Stimulated activated CD4-positive, alpha-beta T cell treated with anti-CD3 and anti-CD28 coated beads, Interleukin-2, amount 100 ng/mL, for 48 hours (primary cell): ENCODE data around the gene SUMO2.
A peak's percentile ranks its signal among the peaks of the same experiment; 100 is the strongest.
"Not testable (repeated sequence)": the region's sequence is repeated elsewhere in the genome, so short reads cannot be mapped to it uniquely, and the experiment has no call there.

Experiments used
- DNase-seq, 2 donors: peaks; one replicate each; pipeline ENCODE4 v3.0.0-alpha.2; 2020

SUMO2 gene

DNA sequence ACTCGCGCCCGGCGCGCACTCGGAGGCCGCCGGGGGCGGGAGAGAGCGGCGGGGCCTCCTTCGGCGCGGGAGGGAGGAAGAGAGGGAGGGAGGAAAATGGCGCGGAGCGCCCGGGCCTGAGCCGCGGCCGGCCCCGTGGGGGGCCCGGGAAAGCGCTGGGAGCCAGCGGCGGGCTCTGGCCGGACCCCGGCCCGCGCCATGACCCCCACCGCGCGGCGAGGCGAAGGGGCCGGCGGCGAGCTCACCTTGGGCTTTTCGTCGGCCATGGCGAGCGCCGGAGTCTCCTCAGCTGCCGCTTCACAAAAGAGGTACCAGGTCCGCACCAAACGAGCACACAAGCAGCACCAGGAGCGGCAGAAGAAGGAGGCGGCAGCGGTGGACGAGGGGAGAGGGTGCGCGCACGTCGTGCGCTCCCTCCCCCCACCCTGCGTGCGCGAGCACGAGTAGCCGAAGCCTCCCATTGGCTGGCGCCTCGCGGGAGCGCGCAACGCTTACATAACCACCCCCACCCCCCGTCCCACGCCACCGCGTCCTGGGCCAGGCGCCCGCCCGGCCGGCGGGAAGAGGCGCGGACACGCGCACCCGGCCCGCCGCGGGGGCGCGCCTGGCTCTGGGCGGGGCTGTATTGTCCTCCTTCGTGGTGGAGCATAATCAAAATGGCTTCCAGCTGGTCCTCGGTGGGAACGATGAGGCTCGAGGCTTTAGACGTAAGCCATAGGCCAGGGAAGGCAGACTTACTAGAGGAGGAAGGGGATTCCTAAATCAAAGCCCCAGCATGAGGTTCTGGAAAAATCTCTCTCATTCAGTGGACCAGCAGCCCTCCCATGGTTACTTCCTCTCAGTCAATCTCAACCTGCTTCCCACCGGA, at the start of gene SUMO2:
Gene SUMO2, minus strand, starts transcription at position 391 of the 868 bp plus-strand sequence. Its CDS starts 125 bp downstream, at position 266.
- peak; percentile 95 to 96 for DNase-seq

- DNase-seq, result no peak
Measured at GRCh38 chr17:75231741-75232464, 49.1 kb upstream of the SUMO2 start.

GRCh38 chr17:75231071-75231470, 48.3 kb upstream of the SUMO2 start:
- no peak for DNase-seq

GRCh38 chr17:75228847-75229246, 46.1 kb upstream of the SUMO2 start:
- DNase-seq, result no peak

DNA sequence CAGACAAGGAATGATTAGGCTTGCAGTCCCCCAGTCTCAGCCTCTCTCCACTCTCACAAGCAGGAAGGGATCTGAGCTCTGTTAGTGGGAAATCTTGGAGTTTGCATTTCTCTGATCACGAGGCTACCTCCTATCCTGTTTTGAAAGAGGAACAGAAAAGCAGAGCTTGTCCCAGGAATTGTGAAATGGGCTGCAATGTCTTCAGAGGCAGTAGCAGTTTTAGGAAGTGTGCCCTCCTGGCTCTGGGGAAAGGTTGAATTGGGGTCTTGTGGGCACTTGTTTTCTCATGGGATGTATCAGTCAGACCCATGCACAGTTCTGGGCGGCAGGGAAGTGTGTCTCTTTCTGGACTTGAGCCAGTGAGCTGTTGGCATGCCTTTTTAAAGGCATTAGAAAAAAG, 45.5 kb upstream of the SUMO2 start:
- no peak for DNase-seq

GRCh38 chr17:75227729-75228128, 45.0 kb upstream of the SUMO2 start:
- no peak for DNase-seq

DNA sequence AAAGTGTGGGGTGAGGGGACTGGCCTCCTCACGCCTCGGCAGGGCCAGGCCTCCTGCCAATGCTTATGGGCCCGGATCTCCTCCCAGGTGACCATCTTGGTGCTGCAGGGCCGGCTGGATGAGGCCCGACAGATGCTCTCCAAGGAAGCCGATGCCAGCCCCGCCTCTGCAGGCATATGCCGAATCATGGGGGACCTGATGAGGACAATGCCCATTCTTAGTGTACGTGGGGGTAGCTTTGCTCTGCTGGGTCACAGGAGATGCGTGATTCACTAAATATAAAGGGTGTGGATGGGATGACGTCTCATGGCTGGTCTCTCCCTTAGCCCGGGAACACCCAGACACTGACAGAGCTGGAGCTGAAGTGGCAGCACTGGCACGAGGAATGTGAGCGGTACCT, 42.3 kb upstream of the SUMO2 start:
- no peak for DNase-seq

DNA sequence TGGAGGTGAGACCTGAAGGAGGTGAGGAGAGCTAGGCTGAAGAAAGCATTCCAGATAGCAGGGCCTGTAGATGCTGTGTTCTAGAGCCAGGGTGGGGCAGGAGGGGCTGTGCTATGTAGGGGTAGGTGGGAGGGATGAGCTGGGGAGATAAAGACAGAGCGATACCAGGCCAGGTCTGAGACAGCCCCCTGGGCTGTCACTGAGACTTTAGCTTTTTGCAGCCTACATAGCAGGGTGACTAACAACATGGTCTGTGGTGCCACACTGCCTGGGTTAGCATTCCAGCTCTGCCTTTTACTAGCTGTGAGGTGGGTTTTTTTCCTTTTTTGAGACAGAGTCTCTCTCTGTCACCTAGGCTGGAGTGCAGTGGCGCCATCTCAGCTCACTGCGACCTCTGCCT, 37.1 kb upstream of the SUMO2 start:
- no peak for DNase-seq

DNA sequence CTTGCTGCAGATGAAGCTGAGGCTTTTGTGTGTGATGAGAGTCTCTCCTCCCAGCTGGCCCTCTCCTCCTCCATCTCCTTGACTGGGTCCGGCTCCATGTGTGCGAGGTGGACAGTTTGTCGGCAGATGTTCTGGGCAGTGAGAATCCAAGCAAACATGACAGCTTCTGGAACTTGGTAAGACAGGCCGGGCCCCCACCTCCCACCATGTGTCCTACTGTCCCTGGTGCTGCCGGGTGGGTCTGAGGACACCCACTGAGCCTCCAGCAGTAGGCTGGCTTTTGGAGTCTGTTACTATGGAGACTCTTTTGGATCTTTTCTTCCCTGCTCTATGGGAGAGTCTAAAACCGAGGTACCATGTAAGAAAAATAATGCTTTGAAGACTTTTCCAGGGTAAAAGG, 35.4 kb upstream of the SUMO2 start:
- no peak for DNase-seq

- DNase-seq, result no peak
Measured at GRCh38 chr17:75209061-75209460, 26.3 kb upstream of the SUMO2 start.

- no peak for DNase-seq
Measured at GRCh38 chr17:75208161-75208560, 25.4 kb upstream of the SUMO2 start.

GRCh38 chr17:75207760-75208159, 25.0 kb upstream of the SUMO2 start:
- no peak for DNase-seq

DNA sequence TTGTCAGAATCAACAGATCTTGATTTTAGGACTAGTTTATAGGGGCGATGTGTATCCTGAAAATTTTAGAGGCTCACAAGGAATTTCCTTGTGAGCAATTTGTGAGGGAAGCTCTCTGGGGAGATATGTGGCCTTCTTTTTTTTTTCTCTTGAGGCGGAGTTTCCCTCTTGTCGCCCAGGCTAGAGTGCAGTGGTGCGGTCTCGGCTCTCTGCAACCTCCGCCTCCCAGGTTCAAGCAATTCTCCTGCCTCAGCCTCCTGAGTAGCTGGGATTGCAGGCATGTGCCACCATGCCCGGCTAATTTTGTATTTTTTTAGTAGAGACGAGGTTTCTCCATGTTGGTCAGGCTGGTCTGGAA, 24.3 kb upstream of the SUMO2 start:
- DNase-seq, result not testable (repeated sequence)

GRCh38 chr17:75205793-75206163, 23.0 kb upstream of the SUMO2 start:
- no peak for DNase-seq

DNA sequence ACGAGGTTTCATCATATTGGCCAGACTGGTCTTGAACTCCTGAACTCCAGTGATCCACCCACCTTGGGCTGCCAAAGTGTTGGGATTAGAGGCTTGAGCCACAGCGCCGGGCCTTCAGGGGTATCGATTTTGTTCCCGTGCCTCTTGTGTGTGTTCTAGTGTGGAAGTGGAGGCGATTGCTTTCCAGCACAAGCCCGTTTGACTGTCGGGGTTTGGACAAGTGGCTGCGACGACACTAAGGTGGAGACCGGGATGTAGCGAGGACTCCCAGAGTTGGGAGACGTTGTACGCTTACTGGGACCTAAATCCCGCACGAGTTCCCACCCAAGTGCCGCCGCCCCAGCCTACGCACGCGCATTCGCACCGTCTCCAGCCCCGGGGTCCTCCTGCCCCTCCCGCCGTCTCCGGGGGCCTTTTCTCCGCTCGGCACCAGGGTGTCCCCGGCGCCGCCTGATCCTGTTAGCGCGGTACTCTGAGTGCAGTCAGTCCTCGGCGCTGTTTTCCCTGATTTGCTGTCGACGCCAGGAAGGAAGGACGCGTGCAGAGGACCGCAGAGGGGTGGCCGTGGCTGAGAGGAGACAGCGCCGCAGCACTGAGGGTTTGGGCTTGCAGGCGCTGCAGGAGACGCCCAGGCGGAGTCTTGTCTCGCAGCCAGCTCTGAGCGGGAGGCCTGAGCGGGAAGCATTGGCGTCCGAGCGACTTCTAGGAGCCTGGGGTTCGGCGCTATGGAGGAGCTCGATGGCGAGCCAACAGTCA, 22.5 kb upstream of the SUMO2 start, which contains the start of gene NUP85:
Gene NUP85, plus strand, starts transcription at position 643 of the 756 bp plus-strand sequence. Its CDS starts 83 bp downstream, at position 726.
- DNase-seq, result peak; percentile 91 to 93

DNA sequence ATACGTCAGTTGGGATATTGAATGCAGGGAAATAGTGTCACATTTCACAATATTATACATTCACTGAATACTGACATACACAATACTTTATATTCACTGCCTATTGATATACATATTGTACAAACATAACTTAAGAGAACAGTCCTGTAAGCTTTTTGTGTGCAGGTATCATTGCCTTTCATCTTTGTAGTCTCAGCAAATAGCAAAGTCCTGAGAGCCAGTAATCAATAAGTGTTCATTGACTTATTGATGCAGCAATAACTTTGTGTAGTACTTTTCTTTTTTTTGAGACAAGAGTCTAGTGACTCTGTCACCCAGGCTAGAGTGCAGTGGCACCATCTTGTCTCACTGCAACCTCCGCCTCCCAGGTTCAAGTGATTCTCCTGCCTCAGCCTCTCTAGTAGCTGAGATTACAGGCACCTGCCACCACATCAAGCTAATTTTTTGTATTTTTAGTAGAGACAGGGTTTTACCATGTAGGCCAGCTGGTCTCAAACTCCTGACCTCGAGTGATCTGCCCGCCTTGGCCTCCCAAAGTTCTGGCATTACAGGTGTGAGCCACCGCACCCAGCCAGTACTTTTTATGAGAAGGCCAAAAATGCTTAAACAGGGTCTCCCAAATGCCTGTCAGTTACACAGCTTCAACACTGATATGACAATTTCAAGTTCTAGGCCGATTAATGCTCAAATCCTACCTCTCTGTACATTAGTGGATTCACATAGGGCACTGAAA, 17.3 kb upstream of the SUMO2 start:
- DNase-seq, result no peak

DNA sequence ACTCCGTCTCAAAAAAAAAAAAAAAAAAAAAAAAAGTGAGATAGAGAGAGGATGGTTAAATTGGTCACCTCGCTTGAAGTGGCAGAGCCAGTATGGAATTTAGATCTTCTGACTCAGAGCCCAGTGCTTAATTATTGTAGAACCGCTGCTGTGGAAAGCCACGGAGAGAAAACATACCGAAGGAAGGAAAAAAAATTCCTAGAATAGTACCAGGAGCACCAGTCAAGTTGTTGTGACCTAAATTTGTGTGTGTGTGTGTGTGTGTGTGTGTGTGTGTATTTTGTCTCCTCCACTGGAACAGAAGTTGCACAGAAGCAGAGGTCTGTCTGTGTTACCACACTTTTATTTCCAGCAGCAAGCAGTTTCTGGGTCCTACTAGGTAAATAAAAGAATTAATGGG, 12.1 kb upstream of the SUMO2 start:
- no peak for DNase-seq

GRCh38 chr17:75191584-75191983, 8.8 kb upstream of the SUMO2 start:
- no peak for DNase-seq

- no peak for DNase-seq
Measured at GRCh38 chr17:75188614-75189013, 5.9 kb upstream of the SUMO2 start.

DNA sequence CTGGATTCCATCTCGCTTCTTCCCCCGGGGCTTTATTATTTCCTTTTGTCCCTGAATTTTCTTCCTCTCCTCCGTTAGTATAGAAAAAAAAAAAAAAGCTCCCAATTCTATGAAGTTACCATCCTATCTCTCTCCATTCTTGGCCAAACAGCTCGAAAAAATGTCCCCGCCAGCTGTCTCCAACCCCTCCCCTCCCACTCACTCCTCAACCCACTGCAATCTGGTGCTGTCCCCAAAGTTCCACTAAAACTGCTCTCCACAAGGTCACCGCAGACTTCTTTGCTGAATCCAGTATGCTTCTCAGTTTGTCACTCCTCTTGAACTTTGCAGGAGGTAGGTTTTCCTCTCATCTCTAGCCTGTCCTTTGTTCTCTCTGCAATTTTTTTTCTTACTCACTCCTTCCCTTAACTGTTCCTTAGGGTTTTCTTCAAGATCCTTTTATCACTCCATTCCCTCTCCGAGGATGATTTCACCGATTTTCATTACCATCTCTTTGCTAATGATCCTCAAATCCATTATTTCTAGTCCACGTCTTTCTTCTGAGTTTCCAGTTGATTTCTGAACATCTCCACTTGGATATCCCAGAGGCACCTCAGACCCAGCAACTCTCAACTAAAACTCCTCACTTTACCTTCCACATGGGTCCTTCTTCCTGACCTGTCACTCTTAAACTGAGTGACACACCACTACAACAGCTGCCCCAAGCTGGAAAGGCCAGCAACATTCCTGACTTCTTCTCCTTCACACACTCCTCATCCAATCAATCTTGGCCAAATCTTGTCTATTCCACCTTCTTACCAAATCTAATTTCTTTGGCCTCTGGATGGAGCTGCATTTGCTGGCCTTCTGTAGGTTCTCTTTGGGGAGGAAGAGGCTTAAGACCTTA, 1.5 kb upstream of the SUMO2 start:
- no peak for DNase-seq

- DNase-seq, result no peak
Measured at GRCh38 chr17:75182319-75182568, 515 bp downstream of the SUMO2 start.
